Measurements from ENCODE around the gene PSTPIP2. TPM values are rescaled to one million over a fixed set of nuclear protein-coding genes. Genes with fewer than 3 reads are reported as not detected.

Gene PSTPIP2
- total RNA-seq, 2 donors from 2014 or later, result 1.6 to 4.4 TPM

DNA sequence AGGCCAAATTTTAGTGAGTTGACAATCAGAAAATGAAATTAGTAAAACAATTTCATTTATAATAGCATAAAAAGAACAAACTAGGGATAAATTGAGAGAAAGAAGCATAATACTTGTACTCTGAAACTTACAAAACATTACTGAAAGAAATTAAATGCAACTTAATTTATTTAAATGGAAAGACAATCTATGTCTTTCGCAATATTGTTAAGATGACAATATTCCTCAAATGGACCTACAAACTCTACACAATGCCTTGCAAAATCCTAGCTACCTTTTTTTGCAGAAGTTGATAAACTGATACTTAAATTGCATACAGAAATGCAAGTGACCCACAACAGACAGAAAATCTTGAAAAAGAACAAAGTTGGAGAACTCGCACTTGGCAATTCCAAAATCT lies 114.0 kb downstream of the PSTPIP2 start:
- WGBS, 2 donors, result 96% methylated on average over 2 of the region's 2 CpGs

GRCh38 chr18:45957100-45957499 lies 115.0 kb downstream of the PSTPIP2 start:
- no peaks in the 10 kb centered on the region for H3K27me3 ChIP-seq
- no peak overlapping the region for H3K4me3 ChIP-seq
- no peaks in the 10 kb centered on the region for H3K9me3 ChIP-seq
- intact Hi-C loops (cut with DNase I), result no loop called here
- no peak for DNase-seq
- H3K36me3 ChIP-seq (replicated peaks in 1 of 2; ENCODE audit: insufficient read depth in 1 of 2, low read depth in 2 of 2), result peaks cover 0 to 16% of the 10 kb centered on the region in 2 donors
- no peak for TF ChIP-seq POLR2A (IDR thresholded peaks at IDR 0.05)
- TF ChIP-seq, protein P1, sequence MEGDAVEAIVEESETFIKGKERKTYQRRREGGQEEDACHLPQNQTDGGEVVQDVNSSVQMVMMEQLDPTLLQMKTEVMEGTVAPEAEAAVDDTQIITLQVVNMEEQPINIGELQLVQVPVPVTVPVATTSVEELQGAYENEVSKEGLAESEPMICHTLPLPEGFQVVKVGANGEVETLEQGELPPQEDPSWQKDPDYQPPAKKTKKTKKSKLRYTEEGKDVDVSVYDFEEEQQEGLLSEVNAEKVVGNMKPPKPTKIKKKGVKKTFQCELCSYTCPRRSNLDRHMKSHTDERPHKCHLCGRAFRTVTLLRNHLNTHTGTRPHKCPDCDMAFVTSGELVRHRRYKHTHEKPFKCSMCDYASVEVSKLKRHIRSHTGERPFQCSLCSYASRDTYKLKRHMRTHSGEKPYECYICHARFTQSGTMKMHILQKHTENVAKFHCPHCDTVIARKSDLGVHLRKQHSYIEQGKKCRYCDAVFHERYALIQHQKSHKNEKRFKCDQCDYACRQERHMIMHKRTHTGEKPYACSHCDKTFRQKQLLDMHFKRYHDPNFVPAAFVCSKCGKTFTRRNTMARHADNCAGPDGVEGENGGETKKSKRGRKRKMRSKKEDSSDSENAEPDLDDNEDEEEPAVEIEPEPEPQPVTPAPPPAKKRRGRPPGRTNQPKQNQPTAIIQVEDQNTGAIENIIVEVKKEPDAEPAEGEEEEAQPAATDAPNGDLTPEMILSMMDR (IDR thresholded peaks at IDR 0.05), result no peak
- ATAC-seq, result no peak
- no peak overlapping the region for H3K27ac ChIP-seq
- H3K4me1 ChIP-seq, result peaks cover 12% of the 10 kb centered on the region

More for the DNA sequence above, 114.0 kb downstream of the PSTPIP2 start:
- H3K27me3 ChIP-seq, result no peaks in the 10 kb centered on the region
- ATAC-seq (no peak), DNase-seq (no peak)
- H3K36me3 ChIP-seq (replicated peaks in 1 of 2; ENCODE audit: insufficient read depth in 1 of 2, low read depth in 2 of 2), result peaks cover 0 to 11% of the 10 kb centered on the region in 2 donors
- TF ChIP-seq POLR2A (IDR thresholded peaks at IDR 0.05), result no peak
- TF ChIP-seq, protein P1 (IDR thresholded peaks at IDR 0.05), result no peak
- intact Hi-C loops (cut with DNase I), result no loop called here
- peaks cover 21% of the 10 kb centered on the region for H3K4me1 ChIP-seq
- no peak overlapping the region for H3K27ac ChIP-seq
- no peak overlapping the region for H3K4me3 ChIP-seq
- no peaks in the 10 kb centered on the region for H3K9me3 ChIP-seq

GRCh38 chr18:45954070-45954934 lies 117.8 kb downstream of the PSTPIP2 start:
- no peak for ATAC-seq

DNA sequence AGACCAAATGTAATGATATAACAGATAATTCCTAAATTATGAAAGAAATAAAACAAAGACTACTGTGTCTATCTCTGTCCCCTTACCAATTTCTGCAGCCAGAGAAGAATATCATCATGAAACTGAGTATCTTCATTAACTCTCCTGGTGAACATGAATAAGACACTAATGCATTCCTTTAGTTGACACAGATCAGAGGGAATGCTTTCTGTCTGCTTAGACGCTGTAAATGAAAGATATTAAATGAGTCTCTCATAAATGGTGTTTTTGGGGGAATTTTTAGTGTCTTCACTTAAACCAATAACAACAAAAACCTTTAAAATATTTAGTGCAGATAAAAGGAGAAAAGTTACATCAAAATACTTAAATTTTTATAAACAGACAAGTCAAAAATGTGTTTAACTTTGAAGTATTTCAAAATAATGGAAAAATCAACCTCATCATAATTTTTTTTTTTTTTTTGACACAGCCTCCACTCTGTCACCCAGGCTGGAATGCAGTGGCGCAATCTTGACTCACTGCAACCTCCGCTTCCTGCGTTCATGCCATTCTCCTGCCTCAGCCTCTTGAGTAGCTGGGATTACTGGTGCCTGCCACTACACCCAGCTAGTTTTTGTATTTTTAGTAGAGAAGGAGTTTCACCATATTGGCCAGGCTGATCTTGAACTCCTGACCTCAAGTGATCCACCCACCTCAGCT lies 120.9 kb downstream of the PSTPIP2 start:
- TF ChIP-seq, protein P1 (IDR thresholded peaks at IDR 0.05), result no peak
- no peak for TF ChIP-seq POLR2A (IDR thresholded peaks at IDR 0.05)
- H3K9me3 ChIP-seq, result no peaks in the 10 kb centered on the region
- DNase-seq (peak in 1 of 4 donors; percentile 17), ATAC-seq (no peak)
- no peaks in the 10 kb centered on the region for H3K27me3 ChIP-seq
- peaks cover 0 to 34% of the 10 kb centered on the region in 2 donors for H3K36me3 ChIP-seq (replicated peaks in 1 of 2; ENCODE audit: insufficient read depth in 1 of 2, low read depth in 2 of 2)
- no peak overlapping the region for H3K27ac ChIP-seq
- intact Hi-C loops (cut with DNase I), result no loop called here
- WGBS, 2 donors, result 86 to 96% methylated on average over 4 of the region's 4 CpGs
- no peaks in the 10 kb centered on the region for H3K4me1 ChIP-seq
- H3K4me3 ChIP-seq, result no peak overlapping the region

More at GRCh38 chr18:45954070-45954934, 117.8 kb downstream of the PSTPIP2 start:
- H3K27ac ChIP-seq, result no peak overlapping the region
- no peak for DNase-seq
- intact Hi-C loops (cut with DNase I), result no loop called here
- no peaks in the 10 kb centered on the region for H3K4me1 ChIP-seq
- H3K4me3 ChIP-seq, result no peak overlapping the region
- peaks cover 0 to 18% of the 10 kb centered on the region in 2 donors for H3K36me3 ChIP-seq (replicated peaks in 1 of 2; ENCODE audit: insufficient read depth in 1 of 2, low read depth in 2 of 2)
- no peaks in the 10 kb centered on the region for H3K9me3 ChIP-seq
- no peaks in the 10 kb centered on the region for H3K27me3 ChIP-seq
- WGBS, 2 donors, result 89% methylated on average over 7 of the region's 7 CpGs
- no peak for TF ChIP-seq POLR2A (IDR thresholded peaks at IDR 0.05)
- TF ChIP-seq, protein P1 (IDR thresholded peaks at IDR 0.05), result no peak
